HG03196 (cell line): ENCODE results near the gene FAM241A.
"Not testable (repeated sequence)": the region's sequence is repeated elsewhere in the genome, so short reads cannot be mapped to it uniquely, and the experiment has no call there.

Source experiments
- ATAC-seq: cut with Tn5 transposase; IDR thresholded peaks from one replicate; pipeline ENCODE4 v1.9.1; 2021; ENCODE audit not compliant: unreplicated experiment

Gene FAM241A

DNA sequence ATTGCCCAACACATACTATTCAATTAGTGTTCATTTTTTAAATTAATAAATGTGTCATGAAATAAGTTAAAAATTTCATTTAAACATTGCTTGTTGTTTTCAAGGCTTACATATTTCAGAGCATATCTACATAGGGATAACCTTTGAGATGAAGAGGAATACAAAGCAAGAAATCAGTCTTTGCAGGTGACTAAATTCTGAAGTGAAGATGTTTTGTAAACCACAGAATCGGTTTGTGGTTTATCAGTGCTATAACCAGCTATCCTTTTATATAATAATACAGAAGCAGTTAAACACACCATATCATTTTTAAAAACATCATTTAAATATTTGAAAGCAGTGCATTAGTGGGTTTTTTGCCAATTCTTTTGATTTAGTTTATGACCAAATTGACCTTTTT lies 26.9 kb downstream of the FAM241A start:
- ATAC-seq = no peak

DNA sequence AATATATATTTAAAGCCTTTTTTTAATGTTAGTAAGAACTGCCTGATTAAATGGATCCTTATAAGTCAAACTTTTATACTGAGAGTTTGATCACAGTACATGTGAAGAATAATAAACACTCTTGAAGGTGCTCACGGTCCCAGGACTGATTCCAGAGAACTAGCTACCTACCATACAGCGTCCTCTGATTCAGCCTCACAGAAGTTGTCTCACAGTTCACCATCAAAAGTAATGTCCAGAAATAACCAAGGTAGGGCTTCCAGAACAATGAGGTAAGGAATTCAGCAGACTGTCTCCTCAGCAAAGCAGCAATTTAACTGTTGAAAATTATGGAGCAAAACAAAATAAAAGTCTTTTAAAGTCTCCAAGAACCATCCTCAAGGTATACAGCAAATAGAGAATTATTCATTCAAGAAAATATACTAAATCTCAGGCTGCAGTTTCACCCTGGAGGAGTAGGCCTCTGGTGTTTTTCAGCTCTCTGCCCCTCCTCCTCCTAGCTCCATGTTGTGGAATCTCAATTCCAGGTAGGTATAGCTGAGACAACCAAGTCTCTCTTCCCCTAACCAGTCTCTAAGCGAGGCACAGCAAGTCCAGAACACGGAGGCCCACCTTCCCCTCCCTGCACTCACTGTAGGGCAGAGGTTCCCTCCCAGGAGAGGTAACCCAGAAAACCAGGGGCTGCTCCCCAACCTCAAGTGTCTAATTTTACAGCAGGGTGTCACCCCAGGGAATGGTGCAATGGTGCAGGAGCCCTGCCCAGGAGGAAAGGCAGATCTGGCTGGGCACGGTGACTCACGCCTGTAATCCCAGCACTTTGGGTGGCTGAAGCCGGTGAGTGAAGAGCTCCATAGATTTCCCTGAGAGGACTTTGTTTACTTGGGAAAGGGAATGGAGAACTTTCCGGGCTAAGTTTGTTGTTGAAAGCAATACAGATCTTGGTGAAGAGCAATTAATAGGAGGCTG lies 28.6 kb downstream of the FAM241A start:
- ATAC-seq = no peak

- ATAC-seq = no peak
Measured at GRCh38 chr4:112175840-112176239, 30.6 kb downstream of the FAM241A start.

DNA sequence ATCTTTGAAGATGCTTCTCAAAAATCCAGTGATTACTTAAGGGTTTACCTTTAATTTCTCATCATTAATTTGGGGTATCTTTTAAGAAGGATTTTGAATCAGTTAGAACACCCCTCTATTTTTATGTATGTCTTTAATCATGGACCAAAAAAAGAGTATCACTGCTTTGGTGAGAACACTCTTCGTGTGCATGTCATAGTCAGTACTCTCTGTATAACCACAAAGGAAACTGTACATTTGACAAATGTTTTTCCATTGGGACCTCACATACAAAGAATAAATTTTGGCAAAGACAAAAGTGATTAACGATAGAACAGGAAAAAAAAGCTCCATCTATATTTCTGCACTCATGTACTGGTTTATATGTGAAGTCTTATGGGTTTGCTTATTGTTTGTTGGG lies 31.3 kb downstream of the FAM241A start:
- no peak for ATAC-seq

DNA sequence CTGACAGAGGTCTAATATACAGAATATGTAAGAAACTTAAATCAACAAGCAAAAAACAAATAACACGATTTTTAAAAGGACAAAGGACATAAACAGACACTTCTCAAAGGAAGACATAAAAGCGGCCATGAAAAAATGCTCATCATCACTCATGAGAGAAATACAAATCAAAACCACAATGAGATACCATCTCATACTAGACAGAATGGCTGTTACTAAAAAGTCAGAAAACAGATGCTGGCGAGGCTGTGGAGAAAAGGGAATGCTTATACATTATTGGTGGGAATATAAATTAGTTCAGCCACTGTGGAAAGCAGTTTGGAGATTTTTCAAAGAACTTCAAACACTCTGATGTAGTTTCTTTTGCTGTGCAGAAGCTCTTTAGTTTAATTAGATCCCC lies 33.5 kb downstream of the FAM241A start:
- ATAC-seq = not testable (repeated sequence)

GRCh38 chr4:112181358-112182000 lies 36.2 kb downstream of the FAM241A start:
- no peak for ATAC-seq

DNA sequence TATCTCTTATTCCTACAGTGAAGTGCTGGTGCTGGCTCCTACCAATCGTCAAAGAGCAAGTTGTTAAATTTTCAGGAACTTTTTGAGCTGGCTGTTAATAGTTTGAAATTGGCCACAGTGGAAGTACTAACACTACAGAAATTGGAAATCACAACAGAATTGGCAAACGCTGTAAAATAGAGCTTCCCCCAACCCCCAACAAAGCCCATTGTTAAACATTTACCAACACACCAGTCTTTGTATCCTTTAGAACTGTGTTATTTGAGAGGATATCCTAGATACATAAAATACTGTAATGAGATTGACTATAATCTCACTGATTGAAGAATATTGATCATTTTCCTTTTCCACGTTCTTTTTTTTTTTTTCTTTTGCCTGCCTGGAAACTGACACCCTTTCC lies 37.4 kb downstream of the FAM241A start:
- ATAC-seq = no peak

DNA sequence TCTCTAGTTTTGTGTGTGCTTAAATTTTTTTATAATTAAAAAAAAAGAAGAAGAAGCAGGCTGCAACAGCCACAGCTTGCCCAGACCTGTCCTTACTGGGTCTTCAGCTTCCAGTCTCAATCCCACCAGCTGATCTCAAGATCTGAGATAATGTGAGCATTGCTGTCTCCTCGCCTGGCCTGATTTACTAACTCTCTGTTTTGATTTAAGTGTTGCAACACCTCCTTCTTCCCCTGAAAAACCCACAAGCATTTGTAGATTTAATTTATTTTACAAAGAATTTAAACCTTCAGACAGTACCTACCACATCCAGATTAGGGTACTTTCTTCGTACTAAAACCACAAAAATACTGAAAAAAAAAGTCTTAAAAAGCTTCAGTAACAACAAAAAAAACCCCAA lies 38.0 kb downstream of the FAM241A start:
- no peak for ATAC-seq

- ATAC-seq = no peak
Measured at GRCh38 chr4:112184438-112184837, 39.2 kb downstream of the FAM241A start.

DNA sequence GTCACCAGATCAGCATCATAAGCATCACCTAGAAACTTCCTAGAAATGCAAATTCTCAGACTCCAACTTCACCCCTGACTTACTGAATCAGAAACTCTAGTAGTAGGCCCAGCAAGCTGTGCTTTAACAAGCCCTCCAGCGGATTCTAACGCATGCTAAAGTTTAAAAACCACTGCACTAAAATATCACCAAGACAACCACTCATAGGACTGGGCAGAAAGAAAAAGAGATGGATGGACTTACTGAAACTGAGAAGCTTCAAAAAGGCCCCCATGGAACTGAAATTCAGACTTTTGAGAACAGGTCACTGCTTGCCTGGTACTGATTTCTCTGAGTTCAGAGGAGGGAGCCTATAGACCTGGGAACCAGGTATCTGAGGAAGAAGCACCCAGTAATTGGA lies 40.1 kb downstream of the FAM241A start:
- ATAC-seq = no peak

GRCh38 chr4:112185740-112186670 lies 40.8 kb downstream of the FAM241A start:
- no peak for ATAC-seq

DNA sequence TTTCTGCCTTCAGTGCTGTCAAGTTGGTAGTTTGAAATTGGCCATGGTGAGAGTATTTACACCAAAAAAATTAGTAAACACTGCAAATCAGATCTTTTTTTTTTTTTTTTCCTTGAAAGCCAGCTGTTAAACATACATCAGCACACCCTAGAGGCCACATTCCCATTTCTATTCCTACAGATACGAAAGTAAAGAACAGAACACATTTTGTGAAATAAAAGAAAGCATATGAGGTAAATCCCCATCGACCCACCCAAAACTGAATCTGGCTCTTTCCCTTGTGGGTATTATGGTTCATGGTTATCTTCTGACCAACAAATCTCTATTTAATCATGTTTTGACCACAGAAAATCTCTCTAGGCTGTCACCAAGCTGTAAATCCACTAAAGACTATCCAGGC lies 44.5 kb downstream of the FAM241A start:
- ATAC-seq = no peak

DNA sequence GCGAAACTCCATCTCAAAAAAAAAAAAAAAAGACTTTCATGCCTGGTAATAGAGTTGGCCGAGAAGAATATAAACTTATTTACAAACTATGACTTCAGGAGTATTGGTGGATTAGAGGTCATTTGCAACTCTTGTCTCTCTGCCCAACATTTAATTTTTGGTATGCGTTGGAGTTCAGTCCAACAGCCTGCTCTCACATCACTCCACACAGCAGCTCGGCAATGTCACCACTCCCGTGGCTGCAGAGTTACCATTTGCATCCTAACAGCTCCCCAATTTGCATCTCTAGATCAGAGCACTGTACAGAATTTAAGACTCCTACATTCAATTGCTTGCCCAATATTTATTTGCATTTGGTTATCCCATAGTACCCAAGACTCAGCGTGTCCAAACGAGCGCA lies 45.4 kb downstream of the FAM241A start:
- ATAC-seq = no peak

GRCh38 chr4:112196461-112196860 lies 51.2 kb downstream of the FAM241A start:
- ATAC-seq = no peak

GRCh38 chr4:112199041-112199440 lies 53.8 kb downstream of the FAM241A start:
- no peak for ATAC-seq

GRCh38 chr4:112201915-112202505 lies 56.8 kb downstream of the FAM241A start:
- no peak for ATAC-seq

DNA sequence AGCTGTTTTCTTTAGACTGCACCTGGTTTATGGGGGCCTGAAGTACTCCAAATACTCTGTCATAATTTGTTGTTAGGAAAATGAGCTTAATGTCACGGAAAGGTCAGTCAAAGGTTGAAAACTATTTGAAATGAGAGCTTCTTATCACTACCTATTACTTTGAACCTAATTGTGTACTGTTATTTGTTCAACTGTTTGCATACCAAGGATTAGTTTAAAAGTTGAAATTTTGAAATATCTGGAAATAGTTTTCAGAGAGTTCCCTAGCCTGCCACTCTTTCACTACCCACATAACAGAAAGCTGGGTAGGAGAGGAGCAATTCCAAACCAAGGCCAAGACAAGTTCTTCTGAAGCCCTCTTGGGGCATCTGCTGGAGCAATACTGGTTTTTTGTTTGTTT lies 58.3 kb downstream of the FAM241A start:
- no peak for ATAC-seq

DNA sequence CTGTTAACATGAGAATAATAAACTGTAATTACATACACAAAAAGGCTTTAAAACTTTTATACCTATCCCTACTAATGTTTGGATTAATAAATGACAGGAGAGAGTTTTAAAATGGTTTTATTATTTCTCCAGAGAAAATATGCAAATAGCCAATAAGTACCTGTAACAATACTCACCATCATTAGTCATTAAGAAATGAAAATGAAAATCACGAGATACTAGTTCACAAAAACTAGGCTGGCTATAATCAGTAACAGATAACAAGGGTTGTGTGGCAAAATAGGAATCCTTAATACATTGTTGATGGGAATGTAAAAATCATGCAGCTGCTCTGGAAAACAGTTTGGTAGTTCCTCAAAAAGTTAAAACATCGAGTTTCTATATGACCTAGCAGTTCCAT lies 61.2 kb downstream of the FAM241A start:
- no peak for ATAC-seq

DNA sequence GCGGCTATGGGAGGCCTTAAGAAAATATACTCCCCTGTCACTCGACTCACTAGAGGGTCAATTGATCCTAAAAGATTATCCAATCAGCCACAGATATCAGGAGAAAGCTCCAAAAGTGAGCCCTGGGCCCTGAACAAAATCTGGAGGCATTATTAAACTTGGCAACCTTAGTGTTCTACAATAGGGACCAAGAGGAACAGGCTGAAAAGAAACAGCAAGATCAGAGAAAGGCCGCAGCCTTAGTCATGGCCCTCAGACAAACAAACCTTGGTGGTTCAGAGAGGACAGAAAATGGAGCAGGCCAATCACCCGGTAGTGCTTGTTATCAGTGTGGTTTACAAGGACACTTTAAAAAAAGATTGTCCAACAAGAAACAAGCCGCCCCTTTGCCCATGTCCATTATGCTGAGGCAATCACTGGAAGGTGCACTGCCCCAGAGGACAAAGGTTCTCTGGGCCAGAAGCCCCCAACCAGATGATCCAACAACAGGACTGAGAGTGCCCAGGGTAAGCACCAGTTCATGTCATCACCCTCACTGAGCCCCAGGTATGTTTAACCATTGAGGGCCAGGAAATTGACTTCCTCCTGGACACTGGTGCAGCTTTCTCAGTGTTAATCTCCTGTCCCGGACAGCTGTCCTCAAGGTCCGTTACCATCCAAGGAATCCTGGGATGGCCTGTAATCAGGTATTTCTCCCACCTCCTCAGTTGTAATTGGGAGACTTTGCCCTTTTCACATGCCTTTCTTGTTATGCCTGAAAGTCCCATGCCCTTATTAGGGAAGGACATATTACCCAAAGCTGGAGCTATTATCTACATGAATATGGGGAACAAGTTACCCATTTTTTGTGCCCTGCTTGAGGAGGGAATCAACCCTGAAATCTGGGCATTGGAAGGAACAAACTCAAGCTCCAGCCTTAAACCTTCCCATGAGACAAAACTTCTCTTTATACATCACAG lies 63.2 kb downstream of the FAM241A start:
- ATAC-seq = not testable (repeated sequence)

GRCh38 chr4:112210777-112211176 lies 65.5 kb downstream of the FAM241A start:
- no peak for ATAC-seq
